HCT116 (cell line): ENCODE data around the gene NABP2. TPM values are rescaled to one million over a fixed set of nuclear protein-coding genes. Genes with fewer than 3 reads are reported as not detected.

Source experiments
- ATAC-seq: fragments of 200-7000 bp; cut with Tn5 transposase; 2 replicates; pipeline ENCODE4 v1.9.1; 2020; ENCODE audit warnings: mild to moderate bottlenecking, moderate library complexity
- BruUV-seq: library from RNA; stranded (reverse); fragments of 400-500 nt; replicated peaks from 2 replicates; lab custom pipeline; 2021; lab: Mats Ljungman, UMichigan
- CTCF ChIA-PET: fragments of 300-600 bp; sonication (Branson Sonifier 250); formaldehyde crosslinking; loops from one replicate; lab custom pipeline; 2021; ENCODE audit warnings: antibody characterized with exemption; lab: Charles Lee
- POLR2A ChIA-PET: fragments of 300-600, 350-600 bp; sonication (Branson Sonifier 250); formaldehyde crosslinking; loops from one replicate; lab custom pipeline; 2021; ENCODE audit warnings: antibody characterized with exemption; lab: Charles Lee
- RAD21 ChIA-PET, 2 experiments: fragments of 300-600 bp; sonication (Branson Sonifier 250); formaldehyde crosslinking; loops; one replicate each; lab custom pipeline; 2023; ENCODE audit warnings: low total read pairs in 2 of 2; ENCODE audit not compliant: uncharacterized antibody in 2 of 2, unreplicated experiment in 2 of 2, low non-redundant PET in 1 of 2; lab: Charles Lee
- DNase-seq: peaks from one replicate; pipeline ENCODE4 v3.0.0-alpha.2; 2010; ENCODE audit warnings: low read depth, low spot score
- H2AFZ ChIP-seq: fragments of 200-600 bp; shearing (Covaris generic), sonication (generic); 2 replicates; pipeline ENCODE4 v1.6.1; 2017; ENCODE audit warnings: low read depth, mixed run types, mixed read lengths, antibody characterized with exemption, low read length; ENCODE audit not compliant: poor library complexity, severe bottlenecking
- H3K27ac ChIP-seq: 2 replicates; pipeline ENCODE4 v1.5.1; 2012; ENCODE audit warnings: low read depth, low read length
- H3K27me3 ChIP-seq: fragments of 200-600 bp; sonication (generic); 2 replicates; pipeline ENCODE4 v1.6.1; 2016; ENCODE audit warnings: mixed run types, low read length, mixed read lengths; ENCODE audit not compliant: insufficient read depth
- H3K36me3 ChIP-seq, 2 experiments: fragments of 200-500 bp in 1 of 2; fragments of 200-600 bp in 1 of 2; sonication (Bioruptor generic) in 1 of 2; sonication (generic) in 1 of 2; 2 replicates each; pipeline versions ENCODE4 v1.5.1 to v1.6.1; 2014 to 2016; ENCODE audit warnings: low read length in 2 of 2, inconsistent platforms in 1 of 2, mixed read lengths in 1 of 2, mixed run types in 1 of 2; ENCODE audit not compliant: insufficient read depth in 2 of 2, control insufficient read depth in 1 of 2
- H3K4me1 ChIP-seq, 2 experiments: fragments of 200-600 bp in 1 of 2; sonication (generic) in 1 of 2; 2 replicates each; pipeline versions ENCODE4 v1.5.1 to v1.6.1; 2012 to 2017; ENCODE audit warnings: low read length in 2 of 2, inconsistent platforms in 1 of 2, mild to moderate bottlenecking in 1 of 2, mixed read lengths in 1 of 2, mixed run types in 1 of 2, moderate library complexity in 1 of 2; ENCODE audit not compliant: insufficient read depth in 2 of 2, control insufficient read depth in 1 of 2
- H3K4me2 ChIP-seq: fragments of 200-600 bp; sonication (generic); 2 replicates; pipeline ENCODE4 v1.6.1; 2017; ENCODE audit warnings: mixed run types, low read length, mixed read lengths
- H3K4me3 ChIP-seq, 2 experiments: fragments of 200-600 bp in 1 of 2; sonication (generic) in 1 of 2; replicated peaks in 1 of 2; 2 replicates each; pipeline ENCODE4 v1.5.1; 2011 to 2016; ENCODE audit warnings: low read length in 2 of 2, control low read depth in 1 of 2, low read depth in 1 of 2, mild to moderate bottlenecking in 1 of 2, mixed read lengths in 1 of 2, mixed run types in 1 of 2
- H3K79me2 ChIP-seq: fragments of 200-600 bp; sonication (generic); 2 replicates; pipeline ENCODE4 v1.6.1; 2017; ENCODE audit warnings: mild to moderate bottlenecking, mixed run types, low read length, moderate library complexity, mixed read lengths; ENCODE audit not compliant: insufficient read depth
- H3K9ac ChIP-seq: fragments of 200-600 bp; sonication (generic); 2 replicates; pipeline ENCODE4 v1.6.1; 2016; ENCODE audit warnings: low read length, mixed read lengths
- H3K9me2 ChIP-seq: fragments of 200-600 bp; sonication (generic), shearing (Covaris generic); 2 replicates; pipeline ENCODE4 v1.6.1; 2017; ENCODE audit warnings: mixed run types, mild to moderate bottlenecking, moderate library complexity; ENCODE audit not compliant: insufficient read depth
- H3K9me3 ChIP-seq, 2 experiments: fragments of 200-500 bp in 1 of 2; fragments of 200-600 bp in 1 of 2; sonication (Bioruptor generic) in 1 of 2; sonication (generic) in 1 of 2; 2 replicates each; pipeline ENCODE4 v1.6.1; 2014 to 2017; ENCODE audit warnings: low read length in 2 of 2, mixed read lengths in 2 of 2, inconsistent platforms in 1 of 2, low read depth in 1 of 2, mild to moderate bottlenecking in 1 of 2, mixed run types in 1 of 2, moderate library complexity in 1 of 2; ENCODE audit not compliant: control insufficient read depth in 1 of 2, insufficient read depth in 1 of 2
- H4K20me1 ChIP-seq: fragments of 200-600 bp; sonication (generic), shearing (Covaris generic); 2 replicates; pipeline ENCODE4 v1.6.1; 2017; ENCODE audit warnings: mixed run types, mild to moderate bottlenecking, moderate library complexity; ENCODE audit not compliant: insufficient read depth
- CBX3 ChIP-seq: IDR thresholded peaks from 2 replicates; pipeline ENCODE4 v1.6.1; 2012; ENCODE audit warnings: low read depth
- CEBPB ChIP-seq: IDR thresholded peaks from 2 replicates; pipeline ENCODE4 v1.6.1; 2012; ENCODE audit warnings: low read depth
- EZH2 ChIP-seq: fragments of 200-600 bp; sonication (generic); IDR thresholded peaks from 2 replicates; pipeline ENCODE4 v1.6.1; 2017; ENCODE audit warnings: antibody characterized with exemption, mixed run types
- EZH2phosphoT487 ChIP-seq: fragments of 200-600 bp; IDR thresholded peaks from 2 replicates; pipeline ENCODE4 v1.6.1; 2018; ENCODE audit warnings: antibody characterized with exemption, borderline replicate concordance
- FOSL1 ChIP-seq: IDR thresholded peaks from 2 replicates; pipeline ENCODE4 v1.6.1; 2012; ENCODE audit warnings: low read depth
- MAX ChIP-seq: IDR thresholded peaks from 2 replicates; pipeline ENCODE4 v1.6.1; 2012
- POLR2A ChIP-seq: IDR thresholded peaks from 2 replicates; pipeline ENCODE4 v1.7.0; 2011; ENCODE audit warnings: borderline replicate concordance; ENCODE audit not compliant: insufficient read depth, insufficient read length; ENCODE audit errors: extremely low read depth
- SIN3A ChIP-seq: IDR thresholded peaks from 2 replicates; pipeline ENCODE4 v1.6.1; 2012; ENCODE audit warnings: low read depth
- ZFX ChIP-seq: fragments of 450-650 bp; IDR thresholded peaks from 2 replicates; pipeline ENCODE4 v1.6.1; 2017
- intact Hi-C: fragments of 100-400 bp; cut with micrococcal nuclease; formaldehyde crosslinking; loops from 2 replicates; pipeline ENCODE4 v1.10.0; 2022
- total RNA-seq: library from RNA; stranded (reverse); gene quantifications from one replicate; pipeline ENCODE4 v1.2.1, GENCODE V29; 2021; ENCODE audit not compliant: unreplicated experiment

The NABP2 gene
- total RNA-seq, 1 experiment from 2014 or later = 52.9 TPM

- Histone ChIP-seq H3K27ac (no peak overlapping the region), H4K20me1 (no peaks in the 10 kb centered on the region), H3K36me3 (peaks cover 0 to 2% of the 10 kb centered on the region in 2 experiments; a peak in 1 of 4 replicates), H3K4me1 (peaks cover 0 to 6% of the 10 kb centered on the region in 2 experiments; a peak in 1 of 4 replicates), H3K4me3 (no peak overlapping the region), H3K9ac (no peak overlapping the region), H3K79me2 (no peaks in the 10 kb centered on the region), H2AFZ (no peak overlapping the region), H3K9me3 (no peaks in the 10 kb centered on the region), H3K27me3 (no peaks in the 10 kb centered on the region), H3K9me2 (no peaks in the 10 kb centered on the region), H3K4me2 (no peak overlapping the region)
- intact Hi-C loops = no loop called here
- ChIA-PET POLR2A (no interaction called here), CTCF (no interaction called here), RAD21 (no interaction called here)
- no peak for TF ChIP-seq EZH2phosphoT487
- BruUV-seq = no TSS peak
- DNase-seq = no peak
- peak; percentile 19; the same call in 1 of the 2 replicates for ATAC-seq
Observed at GRCh38 chr12:56230432-56231183, 6.5 kb downstream of the NABP2 start.

- intact Hi-C loops = no loop called here
- DNase-seq = no peak
- POLR2A ChIA-PET = no interaction called here
- CTCF ChIA-PET = no interaction called here
- BruUV-seq = no TSS peak
- H2AFZ ChIP-seq = no peak overlapping the region
- no peak for TF ChIP-seq CEBPB
- TF ChIP-seq MAX = no peak
- TF ChIP-seq ZFX = no peak
- no peak for TF ChIP-seq FOSL1
- TF ChIP-seq EZH2 = no peak
- TF ChIP-seq SIN3A = no peak
- no peak for TF ChIP-seq CBX3
- TF ChIP-seq POLR2A = no peak
- no peaks in the 10 kb centered on the region for H3K27me3 ChIP-seq
- ATAC-seq = no peak
- no peaks in the 10 kb centered on the region for H3K79me2 ChIP-seq
- no peaks in the 10 kb centered on the region for H3K9me2 ChIP-seq
- H3K4me2 ChIP-seq = no peak overlapping the region
- no peak overlapping the region for H3K9ac ChIP-seq
- H3K9me3 ChIP-seq = no peaks in the 10 kb centered on the region
- H3K36me3 ChIP-seq = peaks cover 0 to 2% of the 10 kb centered on the region in 2 experiments; a peak in 1 of 4 replicates
- H3K4me3 ChIP-seq = no peak overlapping the region
- RAD21 ChIA-PET = no interaction called here
- H4K20me1 ChIP-seq = no peaks in the 10 kb centered on the region
- H3K4me1 ChIP-seq = peaks cover 0 to 6% of the 10 kb centered on the region in 2 experiments; a peak in 1 of 4 replicates
- no peak overlapping the region for H3K27ac ChIP-seq
Observed at GRCh38 chr12:56231184-56231582, 7.0 kb downstream of the NABP2 start.
